Astrocyte (in vitro differentiated cells and primary cell): ENCODE measurements around the gene CSF1.

Source experiments
- CTCF ChIP-seq: IDR thresholded peaks from 2 replicates; pipeline ENCODE4 v1.5.1; 2011; ENCODE audit warnings: low read depth, mild to moderate bottlenecking, inconsistent platforms, low read length, moderate library complexity; ENCODE audit not compliant: insufficient read depth
- EZH2 ChIP-seq: IDR thresholded peaks from 2 replicates; pipeline ENCODE4 v1.6.1; 2012; ENCODE audit warnings: mild to moderate bottlenecking, low read length, inconsistent platforms; ENCODE audit not compliant: insufficient read depth

GRCh38 chr1:109975718-109976117, 65.1 kb downstream of the CSF1 start:
- TF ChIP-seq CTCF (no peak), EZH2 (no peak)
